IPS DF 19.7 (cell line): ENCODE data around the gene H6PD.

ENCODE experiments used
- DNase-seq: peaks from one replicate; pipeline ENCODE4 v3.0.0-alpha.2; 2013; ENCODE audit warnings: low read depth, low spot score

H6PD gene

GRCh38 chr1:9204156-9204720, 30.3 kb upstream of the H6PD start:
- no peak for DNase-seq

- no peak for DNase-seq
Measured at GRCh38 chr1:9207086-9207485, 27.5 kb upstream of the H6PD start.

GRCh38 chr1:9207715-9208114, 26.9 kb upstream of the H6PD start:
- DNase-seq = no peak

GRCh38 chr1:9211291-9211811, 23.2 kb upstream of the H6PD start:
- DNase-seq = no peak

- no peak for DNase-seq
Measured at GRCh38 chr1:9212735-9213134, 21.8 kb upstream of the H6PD start.

GRCh38 chr1:9213956-9214355, 20.6 kb upstream of the H6PD start:
- DNase-seq = no peak

GRCh38 chr1:9218917-9219316, 15.7 kb upstream of the H6PD start:
- DNase-seq = no peak

- DNase-seq = no peak
Measured at GRCh38 chr1:9222846-9223625, 11.5 kb upstream of the H6PD start.

GRCh38 chr1:9224664-9225410, 9.7 kb upstream of the H6PD start:
- no peak for DNase-seq

- DNase-seq = no peak
Measured at GRCh38 chr1:9225411-9225785, 9.2 kb upstream of the H6PD start.

GRCh38 chr1:9228609-9229008, 6.0 kb upstream of the H6PD start:
- no peak for DNase-seq

GRCh38 chr1:9229549-9229948, 5.0 kb upstream of the H6PD start:
- DNase-seq = no peak

- DNase-seq = no peak
Measured at GRCh38 chr1:9230869-9231533, 3.6 kb upstream of the H6PD start.

- DNase-seq = no peak
Measured at GRCh38 chr1:9231648-9232332, 2.8 kb upstream of the H6PD start.

- DNase-seq = no peak
Measured at GRCh38 chr1:9233241-9233941, 1.2 kb upstream of the H6PD start.

GRCh38 chr1:9233942-9234222, 692 bp upstream of the H6PD start:
- no peak for DNase-seq

GRCh38 chr1:9235096-9235459, 504 bp downstream of the H6PD start:
- DNase-seq = no peak

- no peak for DNase-seq
Measured at GRCh38 chr1:9235560-9235959, 986 bp downstream of the H6PD start.

- no peak for DNase-seq
Measured at GRCh38 chr1:9238134-9238533, 3.6 kb downstream of the H6PD start.

- no peak for DNase-seq
Measured at GRCh38 chr1:9238550-9238949, 4.0 kb downstream of the H6PD start.
